Measurements from ENCODE around the gene GRIK5.
A peak's percentile ranks its signal among the peaks of the same experiment; 100 is the strongest.

GRIK5 gene

DNA sequence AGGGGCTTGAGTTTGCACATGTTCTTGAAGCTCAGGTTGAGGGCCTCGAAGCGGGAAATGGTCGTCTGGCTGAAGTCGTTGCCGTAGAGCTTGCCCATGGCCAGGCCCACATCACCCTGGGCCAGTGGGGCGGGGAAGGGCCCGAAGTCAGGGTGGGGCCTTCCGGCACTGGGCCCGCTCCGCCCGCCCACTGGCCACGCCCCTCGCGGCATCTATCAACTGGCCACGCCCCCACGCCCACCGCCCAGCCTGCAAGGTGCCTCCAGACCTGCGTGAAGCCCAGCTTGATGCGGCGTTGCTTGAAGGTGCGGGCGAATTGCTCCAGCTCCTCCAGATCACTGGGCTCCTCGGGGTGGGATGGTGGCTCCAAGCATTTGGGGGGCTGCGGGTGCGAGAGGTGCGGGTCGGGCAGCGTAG, 25.8 kb upstream of the GRIK5 start:
- no peak for DNase-seq (ENCODE audit: low read depth, low spot score)

DNA sequence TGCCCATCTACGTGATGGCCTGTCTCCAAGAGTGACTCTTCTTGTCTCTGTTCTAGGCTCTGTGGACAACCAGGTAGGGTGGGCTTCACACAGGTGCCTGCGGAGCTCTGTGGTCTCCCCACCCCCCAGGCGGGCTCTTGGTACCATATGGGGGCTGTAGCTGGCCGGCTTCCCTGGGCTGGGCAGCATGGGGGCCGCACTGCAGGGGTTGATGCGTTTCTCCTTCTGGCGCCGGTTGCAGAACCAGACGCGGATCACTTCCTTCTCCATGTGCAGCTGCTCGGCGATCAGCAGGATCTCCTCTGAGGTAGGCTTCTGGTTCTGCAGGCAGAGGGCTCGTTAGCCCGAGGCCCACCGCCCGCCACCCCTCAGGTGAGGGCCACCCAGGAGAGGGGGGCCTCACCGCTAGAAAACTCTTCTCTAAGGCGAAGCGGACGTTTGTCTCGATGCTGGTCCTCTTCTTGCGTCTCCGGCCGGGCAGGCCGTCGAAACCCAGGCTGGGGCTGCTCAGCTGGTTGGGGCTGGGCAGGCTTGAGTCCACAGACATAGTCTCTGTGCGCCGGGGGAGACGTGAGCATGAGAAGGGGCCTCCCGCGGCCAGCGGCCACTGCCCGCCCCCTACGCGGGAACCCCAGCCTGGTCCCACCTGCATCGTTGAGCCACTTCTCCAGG, 25.3 kb upstream of the GRIK5 start:
- no peak for DNase-seq (ENCODE audit: low read depth, low spot score)

DNA sequence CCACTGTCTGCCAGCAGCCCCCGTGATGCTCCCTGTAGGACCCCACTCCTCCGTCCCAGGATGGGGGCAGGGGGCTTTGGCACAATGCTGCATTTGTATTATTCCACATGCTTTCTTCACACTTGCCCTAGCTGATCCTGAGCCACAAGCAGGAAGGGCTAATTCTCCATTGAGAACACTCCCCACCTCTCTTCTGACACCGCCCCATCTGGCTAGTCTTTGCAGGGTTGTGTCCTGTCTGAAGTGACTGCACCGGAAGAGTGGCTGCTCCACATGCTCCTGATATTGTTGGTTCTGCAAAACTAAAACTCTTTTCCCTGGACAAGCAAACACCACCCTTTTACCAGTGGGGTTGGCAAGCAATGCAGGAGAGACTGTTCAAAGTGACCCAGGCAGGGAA, 23.9 kb upstream of the GRIK5 start:
- no peak for DNase-seq (ENCODE audit: low read depth, low spot score)

DNA sequence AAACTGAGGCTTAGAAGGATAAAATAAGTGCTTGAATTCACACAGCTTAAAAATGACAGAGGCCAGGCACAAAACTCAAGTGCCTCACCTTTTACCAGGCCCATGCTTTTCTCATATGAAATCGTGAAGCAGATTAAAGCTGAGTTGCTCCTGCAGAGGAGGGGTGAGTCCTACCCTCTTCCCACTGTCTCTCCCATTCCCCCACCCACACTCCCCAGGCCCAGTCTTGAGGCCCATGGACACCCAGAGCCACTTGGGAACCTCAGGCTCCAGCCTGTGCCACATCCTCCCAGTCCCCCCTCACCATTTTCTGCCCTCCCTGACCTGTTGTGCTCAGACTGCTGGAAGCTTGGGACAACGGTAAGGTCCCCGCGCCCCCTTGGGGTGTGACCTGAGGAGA, 23.5 kb upstream of the GRIK5 start:
- no peak for DNase-seq (ENCODE audit: low read depth, low spot score)

DNA sequence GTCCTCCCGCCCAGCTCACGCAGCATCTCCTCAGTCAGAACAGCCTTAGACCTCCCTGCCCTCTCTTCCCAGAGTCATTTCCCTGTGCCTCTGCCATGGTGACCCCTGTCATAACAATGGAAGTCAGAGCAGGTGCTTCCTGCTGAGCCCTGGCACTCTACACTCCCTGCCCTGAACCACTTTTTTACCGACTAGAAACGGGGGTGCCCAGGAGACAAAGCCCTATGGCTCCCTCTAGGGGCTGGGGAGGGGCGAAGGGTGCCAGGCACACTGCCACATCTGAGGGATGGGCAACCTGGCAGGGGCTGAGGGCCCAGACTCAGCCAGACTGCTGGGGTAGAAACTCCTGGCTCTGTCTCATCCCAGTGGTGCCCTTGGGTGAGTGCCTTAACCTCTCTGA, 22.3 kb upstream of the GRIK5 start:
- DNase-seq (ENCODE audit: low read depth, low spot score): no peak

DNA sequence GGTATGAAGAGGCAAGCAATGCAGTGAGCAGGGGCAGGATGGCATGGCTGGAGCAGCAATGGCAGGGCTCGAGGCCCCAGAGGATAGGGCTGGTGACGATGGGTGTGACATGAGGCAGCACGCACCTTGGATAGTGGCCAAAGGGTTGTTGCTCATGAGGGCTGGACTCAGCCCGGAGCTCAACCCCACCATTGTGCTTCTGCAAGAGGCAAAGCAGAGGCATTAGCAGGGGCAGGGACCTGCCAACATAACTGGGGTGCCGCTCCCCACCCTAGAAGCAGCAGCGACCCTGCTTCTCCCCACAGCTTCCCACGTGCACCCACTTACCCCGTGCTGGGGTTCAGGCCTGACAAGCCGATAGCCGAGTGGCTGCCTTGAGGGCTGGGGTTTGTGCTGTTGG, 21.7 kb upstream of the GRIK5 start:
- DNase-seq (ENCODE audit: low read depth, low spot score): no peak

DNA sequence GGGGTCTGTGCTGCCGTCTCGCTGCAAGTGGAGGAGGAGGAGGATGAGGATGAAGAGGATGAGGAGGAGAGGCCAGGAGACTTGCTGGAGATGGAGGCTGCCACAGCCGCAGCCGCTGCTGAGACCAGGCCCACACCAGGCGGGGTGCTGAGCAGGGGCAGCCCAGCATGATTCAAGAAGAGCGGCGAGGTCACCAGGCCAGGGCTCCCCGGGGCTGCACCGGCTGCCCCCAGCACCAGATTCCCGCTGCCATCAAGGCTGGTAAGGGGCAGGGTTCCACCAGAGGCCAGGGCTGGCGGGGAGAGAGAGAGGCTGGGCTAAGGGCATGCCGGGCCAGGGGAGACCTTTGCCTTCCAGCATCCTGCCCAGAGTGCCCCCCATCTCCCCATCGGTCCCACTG, 21.3 kb upstream of the GRIK5 start:
- DNase-seq (ENCODE audit: low read depth, low spot score): no peak

DNA sequence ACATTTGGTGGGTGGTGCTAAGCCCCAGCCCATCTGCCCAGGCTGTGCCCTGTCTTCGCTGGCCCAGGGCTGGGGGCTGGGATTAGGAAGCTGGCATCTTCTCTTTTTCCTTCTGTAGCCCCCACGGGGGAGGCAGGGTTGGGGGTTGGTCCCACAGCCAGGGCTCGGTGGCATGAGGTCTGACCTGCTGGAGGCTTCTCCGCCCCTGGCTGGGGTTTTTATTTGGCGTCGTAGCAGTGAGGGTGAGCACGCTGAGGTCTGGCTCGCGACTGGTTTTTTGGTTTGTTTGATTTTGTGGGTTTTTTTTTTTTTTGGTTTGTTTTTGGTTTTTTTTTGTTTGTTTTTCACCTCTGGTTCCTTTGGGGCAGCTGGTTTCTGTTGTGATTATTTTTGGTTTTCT, 20.7 kb upstream of the GRIK5 start:
- DNase-seq (ENCODE audit: low read depth, low spot score): no peak

DNA sequence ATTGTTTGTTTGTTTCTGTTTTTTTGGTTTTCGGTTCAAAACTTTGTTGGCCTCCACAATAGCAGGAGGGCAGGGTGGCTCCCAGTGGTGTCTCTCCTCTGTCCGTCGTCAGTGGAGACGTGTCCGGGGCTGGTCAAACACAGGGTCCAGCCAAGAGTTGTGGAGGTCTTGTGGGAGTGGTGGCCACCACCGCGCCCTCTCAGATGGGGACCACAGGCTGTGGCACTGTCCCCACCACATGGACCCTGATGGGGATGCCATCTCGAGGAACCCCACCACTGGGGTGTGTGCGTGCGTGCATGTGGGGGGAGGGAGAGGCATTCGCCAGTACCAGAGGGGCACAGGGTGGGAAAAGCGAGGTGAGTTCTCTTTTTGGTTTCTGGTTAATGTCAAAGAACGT, 19.8 kb upstream of the GRIK5 start:
- no peak for DNase-seq (ENCODE audit: low read depth, low spot score)

DNA sequence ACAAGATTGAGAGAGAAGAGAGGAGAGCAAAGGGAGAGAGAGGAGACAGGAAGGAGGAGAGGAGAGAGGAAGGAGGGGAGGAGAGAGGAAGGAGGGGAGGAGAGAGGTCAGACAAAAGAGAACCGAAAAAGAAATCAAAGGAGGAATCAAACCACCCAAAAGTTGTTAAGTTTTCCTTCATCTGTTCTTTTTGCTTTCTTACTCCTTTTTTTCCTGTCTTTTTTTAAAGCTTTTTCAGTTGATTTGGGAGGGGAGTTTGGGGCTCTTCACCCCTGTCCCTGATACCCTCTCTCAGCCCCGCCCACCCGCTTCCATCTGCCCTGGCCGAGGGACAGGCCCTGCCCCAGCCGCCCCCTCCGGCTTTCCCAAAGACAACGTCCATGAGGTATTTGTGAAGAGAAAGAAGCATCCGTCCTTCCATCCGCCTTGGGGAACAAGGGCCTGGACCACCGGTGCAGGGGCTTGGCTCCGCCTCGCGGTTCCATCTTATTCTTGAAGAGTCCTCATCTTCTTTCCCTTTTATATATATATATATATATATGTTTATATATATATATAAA, 19.3 kb upstream of the GRIK5 start:
- DNase-seq (ENCODE audit: low read depth, low spot score): no peak

DNA sequence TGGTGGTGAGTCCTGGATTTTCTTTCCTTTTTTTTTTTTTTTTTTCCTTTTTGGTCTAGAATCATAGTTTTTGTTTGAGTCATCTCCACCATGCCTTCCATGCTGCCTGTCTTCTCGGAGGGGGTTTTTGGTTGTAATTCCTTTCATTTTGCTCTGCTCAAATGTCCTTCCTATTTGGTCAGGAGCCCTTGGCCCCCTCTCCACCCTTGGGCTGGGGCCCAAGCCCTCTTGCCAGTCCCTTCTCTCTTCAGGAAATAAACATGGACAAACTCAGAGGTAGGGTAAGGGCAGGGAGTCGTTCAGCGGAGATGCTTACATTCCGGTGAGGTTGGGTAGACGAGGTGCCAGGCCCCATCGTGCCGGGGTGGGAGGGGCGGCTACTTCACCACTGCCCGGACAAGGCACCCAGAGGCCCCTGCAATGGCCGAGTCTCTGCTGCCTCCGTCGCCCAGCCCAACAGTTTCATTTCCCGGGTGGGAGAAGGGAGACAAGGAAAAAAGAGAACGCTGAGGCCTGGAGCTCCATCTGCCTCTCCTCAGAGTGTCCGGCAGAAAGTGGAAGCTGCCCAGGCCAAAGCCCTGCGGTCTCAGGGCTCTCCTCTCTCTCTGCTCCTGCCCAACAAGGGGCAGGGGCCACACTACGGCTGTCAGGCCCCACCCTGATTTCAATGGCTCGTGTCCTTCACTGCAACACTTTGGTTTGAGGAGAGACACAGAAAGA, 18.6 kb upstream of the GRIK5 start:
- peak; percentile 31 for DNase-seq (ENCODE audit: low read depth, low spot score)

DNA sequence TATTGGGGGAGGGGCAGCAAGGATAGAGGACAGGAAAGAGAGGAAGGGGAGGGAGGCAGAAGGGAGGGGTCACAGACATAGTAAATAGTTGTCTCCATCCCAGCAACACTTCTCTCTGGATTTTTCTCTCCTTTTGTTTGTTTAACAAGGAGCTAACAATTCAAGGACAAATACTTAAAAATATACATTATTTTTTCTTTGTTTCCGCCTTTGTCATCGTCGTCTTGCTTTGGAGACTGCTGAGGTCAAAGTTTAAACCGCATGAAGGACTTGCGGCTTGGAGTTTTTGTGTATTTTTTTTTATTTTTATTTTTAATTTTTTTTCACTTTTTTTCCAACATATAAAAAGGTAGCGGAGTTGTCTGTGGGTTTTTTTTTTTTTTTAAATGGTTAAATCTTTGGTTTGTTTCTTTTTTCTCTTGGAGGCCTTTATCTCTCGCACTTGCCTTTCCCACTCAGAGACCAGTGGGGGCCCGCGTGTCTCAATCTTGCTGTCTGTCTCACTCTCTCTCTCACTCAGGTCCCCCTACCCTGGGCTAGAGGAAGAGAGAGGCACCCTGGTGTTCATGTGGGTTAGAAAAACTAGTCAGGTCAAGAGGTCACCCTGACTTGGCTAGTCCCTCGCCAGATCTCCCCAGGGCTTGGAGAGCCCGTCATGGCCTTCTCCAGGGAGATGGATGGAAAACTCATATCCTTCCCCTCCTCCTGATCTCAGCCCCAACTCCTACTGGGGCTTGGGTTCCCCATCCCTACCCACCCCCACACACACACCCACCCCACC, 17.0 kb upstream of the GRIK5 start:
- peak; percentile 88 for DNase-seq (ENCODE audit: low read depth, low spot score)

DNA sequence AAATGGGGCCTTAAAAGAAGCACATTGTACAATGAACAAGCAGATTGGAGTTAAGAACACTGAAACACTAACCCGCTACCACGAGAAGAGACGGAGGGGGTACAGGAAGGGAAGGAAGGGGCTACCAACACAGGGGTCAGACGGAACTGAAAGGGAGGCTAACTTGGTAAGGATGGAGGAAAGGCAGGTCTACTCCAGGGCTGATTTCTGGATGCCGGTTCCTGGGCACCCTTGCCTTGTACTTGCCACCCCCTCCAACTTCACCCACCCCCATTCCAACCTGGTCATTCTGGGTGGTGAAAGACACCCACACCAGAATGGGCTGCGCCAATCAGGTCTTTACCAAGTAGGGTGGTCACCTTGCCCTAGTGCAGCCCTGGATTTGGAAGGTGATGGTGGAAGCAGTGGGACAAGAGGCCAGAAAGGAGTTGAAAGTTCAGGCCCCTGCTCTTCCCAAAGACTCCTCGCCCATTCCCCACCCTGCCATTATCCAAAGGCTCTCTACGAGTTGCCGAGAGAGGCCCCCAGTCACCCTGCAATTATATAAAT, 16.3 kb upstream of the GRIK5 start:
- DNase-seq (ENCODE audit: low read depth, low spot score): no peak

DNA sequence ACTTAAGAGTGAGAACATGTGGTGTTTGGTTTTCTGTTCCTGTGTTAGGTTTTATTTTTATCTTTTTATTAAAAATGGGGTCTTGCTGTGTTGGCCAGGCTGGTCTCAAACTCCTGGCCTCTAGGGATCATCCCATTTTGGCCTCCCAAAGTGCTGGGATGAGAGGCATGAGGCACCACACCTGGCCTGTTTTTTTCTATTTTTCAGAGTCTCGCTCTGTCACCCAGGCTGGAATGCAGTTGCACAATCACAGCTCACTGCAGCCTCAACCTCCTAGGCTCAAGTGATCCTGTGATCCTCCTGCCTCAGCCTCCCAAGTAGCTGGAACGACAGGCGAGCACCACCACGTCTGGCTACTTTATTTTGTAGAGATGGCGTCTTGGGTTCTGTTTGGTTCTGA, 13.5 kb upstream of the GRIK5 start:
- DNase-seq (ENCODE audit: low read depth, low spot score): no peak

DNA sequence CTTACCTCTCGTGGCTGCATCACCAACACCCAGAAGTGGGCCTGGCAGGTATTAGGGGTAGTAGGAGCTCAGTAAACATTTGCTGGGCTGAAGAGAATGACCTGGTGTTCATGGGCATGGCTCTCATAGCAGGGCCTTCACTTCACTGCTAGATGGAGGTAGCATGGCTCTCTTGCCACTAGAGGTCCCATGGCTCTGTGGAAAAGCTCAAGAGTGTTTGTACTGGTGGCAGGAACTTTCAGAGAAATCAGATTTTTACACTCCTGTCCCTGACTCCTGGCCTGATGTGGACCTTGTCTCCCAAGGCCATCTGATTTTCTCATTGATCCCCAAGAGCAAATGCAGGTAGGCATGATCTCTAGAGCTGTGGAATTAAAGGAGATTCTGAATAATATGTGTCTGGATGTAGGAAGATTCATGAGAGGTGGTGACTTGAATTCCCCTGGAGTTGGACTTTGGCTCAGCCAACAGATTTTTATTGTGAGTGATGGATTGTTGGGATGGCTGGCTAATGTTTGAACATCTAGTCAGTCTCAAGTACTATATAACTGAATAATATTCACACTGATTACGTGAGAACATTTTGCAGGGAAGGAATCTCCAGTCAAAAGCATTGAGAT, 11.7 kb upstream of the GRIK5 start:
- peak; percentile 21 for DNase-seq (ENCODE audit: low read depth, low spot score)

DNA sequence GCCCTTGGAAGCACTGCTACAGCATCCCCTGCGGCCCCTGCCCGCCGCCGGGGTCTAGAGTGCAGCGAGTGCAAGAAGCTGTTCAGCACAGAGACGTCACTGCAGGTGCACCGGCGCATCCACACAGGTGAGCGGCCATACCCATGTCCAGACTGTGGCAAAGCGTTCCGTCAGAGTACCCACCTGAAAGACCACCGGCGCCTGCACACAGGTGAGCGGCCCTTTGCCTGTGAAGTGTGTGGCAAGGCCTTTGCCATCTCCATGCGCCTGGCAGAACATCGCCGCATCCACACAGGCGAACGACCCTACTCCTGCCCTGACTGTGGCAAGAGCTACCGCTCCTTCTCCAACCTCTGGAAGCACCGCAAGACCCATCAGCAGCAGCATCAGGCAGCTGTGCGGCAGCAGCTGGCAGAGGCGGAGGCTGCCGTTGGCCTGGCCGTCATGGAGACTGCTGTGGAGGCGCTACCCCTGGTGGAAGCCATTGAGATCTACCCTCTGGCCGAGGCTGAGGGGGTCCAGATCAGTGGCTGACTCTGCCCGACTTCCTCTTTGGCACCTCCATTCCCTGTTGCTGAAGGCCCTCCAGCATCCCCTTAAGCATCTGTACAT, 10.9 kb upstream of the GRIK5 start:
- DNase-seq (ENCODE audit: low read depth, low spot score): no peak

DNA sequence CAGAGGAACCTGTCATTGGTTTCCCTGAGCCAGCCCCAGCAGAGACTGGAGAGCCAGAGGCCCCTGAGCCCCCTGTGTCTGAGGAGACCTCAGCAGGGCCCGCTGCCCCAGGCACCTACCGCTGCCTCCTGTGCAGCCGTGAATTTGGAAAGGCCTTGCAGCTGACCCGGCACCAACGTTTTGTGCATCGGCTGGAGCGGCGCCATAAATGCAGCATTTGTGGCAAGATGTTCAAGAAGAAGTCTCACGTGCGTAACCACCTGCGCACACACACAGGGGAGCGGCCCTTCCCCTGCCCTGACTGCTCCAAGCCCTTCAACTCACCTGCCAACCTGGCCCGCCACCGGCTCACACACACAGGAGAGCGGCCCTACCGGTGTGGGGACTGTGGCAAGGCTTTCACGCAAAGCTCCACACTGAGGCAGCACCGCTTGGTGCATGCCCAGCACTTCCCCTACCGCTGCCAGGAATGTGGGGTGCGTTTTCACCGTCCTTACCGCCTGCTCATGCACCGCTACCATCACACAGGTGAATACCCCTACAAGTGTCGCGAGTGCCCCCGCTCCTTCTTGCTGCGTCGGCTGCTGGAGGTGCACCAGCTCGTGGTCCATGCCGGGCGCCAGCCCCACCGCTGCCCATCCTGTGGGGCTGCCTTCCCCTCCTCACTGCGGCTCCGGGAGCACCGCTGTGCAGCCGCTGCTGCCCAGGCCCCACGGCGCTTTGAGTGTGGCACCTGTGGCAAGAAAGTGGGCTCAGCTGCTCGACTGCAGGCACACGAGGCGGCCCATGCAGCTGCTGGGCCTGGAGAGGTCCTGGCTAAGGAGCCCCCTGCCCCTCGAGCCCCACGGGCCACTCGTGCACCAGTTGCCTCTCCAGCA, 10.1 kb upstream of the GRIK5 start:
- no peak for DNase-seq (ENCODE audit: low read depth, low spot score)

DNA sequence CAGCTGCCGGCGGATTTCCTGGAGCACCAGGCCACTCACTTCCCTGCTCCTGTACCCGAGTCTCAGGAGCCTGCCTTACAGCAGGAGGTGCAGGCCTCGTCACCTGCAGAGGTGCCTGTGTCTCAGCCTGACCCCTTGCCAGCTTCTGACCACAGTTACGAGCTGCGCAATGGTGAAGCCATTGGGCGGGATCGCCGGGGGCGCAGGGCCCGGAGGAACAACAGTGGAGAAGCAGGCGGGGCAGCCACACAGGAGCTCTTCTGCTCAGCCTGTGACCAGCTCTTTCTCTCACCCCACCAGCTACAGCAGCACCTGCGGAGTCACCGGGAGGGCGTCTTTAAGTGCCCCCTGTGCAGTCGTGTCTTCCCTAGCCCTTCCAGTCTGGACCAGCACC, 9.3 kb upstream of the GRIK5 start:
- no peak for DNase-seq (ENCODE audit: low read depth, low spot score)

DNA sequence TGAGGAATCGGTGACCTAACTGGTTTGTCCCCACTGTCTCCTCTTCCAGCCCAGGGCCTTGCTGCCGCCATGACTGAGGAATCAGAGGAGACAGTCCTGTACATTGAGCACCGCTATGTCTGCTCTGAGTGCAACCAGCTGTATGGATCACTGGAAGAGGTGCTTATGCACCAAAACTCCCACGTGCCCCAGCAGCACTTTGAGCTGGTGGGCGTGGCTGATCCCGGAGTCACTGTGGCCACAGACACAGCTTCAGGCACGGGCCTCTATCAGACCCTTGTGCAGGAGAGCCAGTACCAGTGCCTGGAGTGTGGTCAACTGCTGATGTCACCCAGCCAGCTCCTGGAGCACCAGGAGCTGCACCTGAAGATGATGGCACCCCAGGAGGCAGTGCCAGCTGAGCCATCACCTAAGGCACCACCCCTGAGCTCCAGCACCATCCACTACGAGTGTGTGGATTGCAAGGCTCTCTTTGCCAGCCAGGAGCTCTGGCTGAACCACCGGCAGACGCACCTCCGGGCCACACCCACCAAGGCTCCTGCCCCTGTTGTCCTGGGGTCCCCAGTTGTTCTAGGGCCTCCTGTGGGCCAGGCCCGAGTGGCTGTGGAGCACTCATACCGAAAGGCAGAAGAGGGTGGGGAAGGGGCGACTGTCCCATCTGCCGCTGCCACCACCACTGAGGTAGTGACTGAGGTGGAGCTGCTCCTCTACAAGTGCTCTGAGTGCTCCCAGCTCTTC, 8.7 kb upstream of the GRIK5 start:
- DNase-seq (ENCODE audit: low read depth, low spot score): no peak

DNA sequence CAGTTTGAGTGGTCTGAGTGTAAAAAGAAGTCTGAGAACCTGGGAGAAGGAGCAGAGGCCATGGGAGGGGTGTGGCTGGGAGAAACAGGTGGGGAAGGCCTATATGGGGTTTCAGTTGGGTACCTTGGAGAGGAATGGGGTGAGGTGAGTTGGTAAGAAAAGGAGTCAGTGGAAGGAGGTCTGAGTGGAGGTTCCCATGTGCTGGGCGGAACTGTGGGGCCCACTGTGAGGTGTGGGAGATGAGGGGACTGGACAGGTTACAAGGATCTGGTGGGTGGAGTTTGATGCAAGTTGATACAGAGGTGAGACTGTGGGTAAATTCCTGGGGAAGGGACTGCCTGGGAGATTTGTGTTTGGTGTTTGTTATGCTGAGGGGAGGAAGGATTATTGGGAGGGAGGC, 8.1 kb upstream of the GRIK5 start:
- DNase-seq (ENCODE audit: low read depth, low spot score): no peak

Measured in smooth muscle cell of the brain vasculature (primary cell).